ENCODE data around the gene RHCE. TPM values are rescaled to one million over a fixed set of nuclear protein-coding genes. Genes with fewer than 3 reads are reported as not detected.

RHCE gene
- total and polyA plus RNA-seq, 9 of the 15 experiments (the other 6 are each of a cell fraction or from before 2014, with no cell fraction given) = 5.4 to 31.5 (median 12.6) TPM

GRCh38 chr1:25462732-25463131 lies 42.1 kb upstream of the RHCE start:
- peak; percentile 24 for ATAC-seq
- peaks cover 64% of the 10 kb centered on the region for H3K79me2 ChIP-seq (ENCODE audit: control insufficient read depth, insufficient read depth, low read length)
- H3K9me3 ChIP-seq (replicated peaks; ENCODE audit: control insufficient read depth, insufficient read depth, low read depth, low read length) = no peaks in the 10 kb centered on the region
- 57% methylated on average over 5 of the region's 5 CpGs for WGBS (ENCODE audit: insufficient coverage, low coverage, missing lambda C conversion rate)
- peaks cover 64% of the 10 kb centered on the region for H3K36me3 ChIP-seq (ENCODE audit: control insufficient read depth, insufficient read depth, low read length)
- in situ Hi-C loops (cut with MboI) = no loop called here
- no peak overlapping the region for H2AFZ ChIP-seq (ENCODE audit: low read depth, low read length)
- ChIA-PET POLR2A (interaction anchor here (0.6 to 2.2 kb wide), 7 partner anchors 9 to 929 kb away, joined by 3 to 10 read pairs (median 5); no protein-coding TSS in a partner anchor), CTCF (ENCODE audit: low intra/inter-chr PET ratio) (no interaction called here)
- BruUV-seq (replicated peaks) = no TSS peak
- no peak overlapping the region for H3K4me2 ChIP-seq (ENCODE audit: insufficient read depth, low read length)
- H3K27me3 ChIP-seq (ENCODE audit: control insufficient read depth in 2 of 2, insufficient read depth in 2 of 2, low read length in 2 of 2) = no peaks in the 10 kb centered on the region
- peaks cover 4 to 17% of the 10 kb centered on the region in 2 experiments; a peak in 4 of 5 replicates for H3K4me1 ChIP-seq (replicated peaks in 1 of 2; ENCODE audit: control insufficient read depth in 2 of 2, insufficient read depth in 2 of 2, low read length in 2 of 2)
- peaks cover 8% of the 10 kb centered on the region; the same call in 1 of the 2 replicates for H4K20me1 ChIP-seq (replicated peaks; ENCODE audit: control insufficient read depth, insufficient read depth, low read length)
- no peak for FAIRE-seq
- intact Hi-C loops (cut with micrococcal nuclease) = no loop called here
- DNase-seq (ENCODE audit: extremely low read depth in 1 of 4, low spot score in 3 of 4) = no peak
- TF ChIP-seq GMEB1 (CRISPR knock-in tag; IDR thresholded peaks at IDR 0.05) = no peak
- H3K9me1 ChIP-seq (ENCODE audit: control insufficient read depth, insufficient read depth, low read length) = no peaks in the 10 kb centered on the region
- H3K9ac ChIP-seq (ENCODE audit: insufficient read depth in 1 of 2, low read depth in 2 of 2, low read length in 2 of 2) = no peak overlapping the region
- H3K4me3 ChIP-seq = no peak overlapping the region
- H3K27ac ChIP-seq (ENCODE audit: extremely low read depth, low read depth, low read length) = no peak overlapping the region

DNA sequence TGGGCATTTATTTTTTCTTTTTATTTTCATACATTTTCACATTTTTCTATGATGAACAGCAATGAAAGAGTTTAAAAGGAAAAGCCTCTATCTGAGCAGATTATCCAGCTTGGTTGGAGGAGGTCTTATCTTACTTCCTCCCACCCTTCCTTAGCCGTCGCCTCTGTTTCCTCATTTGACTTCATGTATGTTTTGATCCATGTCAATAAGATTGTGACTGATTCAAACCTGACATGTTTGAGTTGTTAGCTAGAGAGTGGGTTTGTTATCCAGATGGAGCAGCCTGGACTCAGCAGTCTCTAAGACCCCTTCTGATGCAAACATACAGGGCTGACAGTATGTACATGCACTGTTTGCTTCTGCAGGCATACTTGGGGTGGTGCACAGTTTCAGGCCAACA lies 41.2 kb upstream of the RHCE start:
- Histone ChIP-seq H3K9me1 (ENCODE audit: control insufficient read depth, insufficient read depth, low read length) (no peaks in the 10 kb centered on the region), H3K36me3 (ENCODE audit: control insufficient read depth, insufficient read depth, low read length) (peaks cover 67% of the 10 kb centered on the region), H2AFZ (ENCODE audit: low read depth, low read length) (no peak overlapping the region), H3K4me2 (ENCODE audit: insufficient read depth, low read length) (no peak overlapping the region), H3K4me1 (replicated peaks in 1 of 2; ENCODE audit: control insufficient read depth in 2 of 2, insufficient read depth in 2 of 2, low read length in 2 of 2) (peaks cover 1 to 9% of the 10 kb centered on the region in 2 experiments; a peak in 3 of 5 replicates), H3K9me3 (replicated peaks; ENCODE audit: control insufficient read depth, insufficient read depth, low read depth, low read length) (no peaks in the 10 kb centered on the region), H3K79me2 (ENCODE audit: control insufficient read depth, insufficient read depth, low read length) (peaks cover 56% of the 10 kb centered on the region), H4K20me1 (replicated peaks; ENCODE audit: control insufficient read depth, insufficient read depth, low read length) (peaks cover 8% of the 10 kb centered on the region; the same call in 1 of the 2 replicates), H3K4me3 (no peak overlapping the region), H3K27me3 (ENCODE audit: control insufficient read depth in 2 of 2, insufficient read depth in 2 of 2, low read length in 2 of 2) (no peaks in the 10 kb centered on the region), H3K27ac (ENCODE audit: extremely low read depth, low read depth, low read length) (no peak overlapping the region), H3K9ac (ENCODE audit: insufficient read depth in 1 of 2, low read depth in 2 of 2, low read length in 2 of 2) (no peak overlapping the region)
- POLR2A ChIA-PET = interaction anchor here (0.6 to 2.2 kb wide), 4 partner anchors 11 to 18 kb away, joined by 3 to 10 read pairs (median 8); no protein-coding TSS in a partner anchor
- intact Hi-C loops (cut with micrococcal nuclease) (no loop called here), in situ Hi-C loops (cut with MboI) (no loop called here)
- peak; percentile 83 for ATAC-seq
- CTCF ChIA-PET (ENCODE audit: low intra/inter-chr PET ratio) = no interaction called here
- FAIRE-seq = peak; percentile 58
- no TSS peak for BruUV-seq (replicated peaks)
- 2% methylated on average over 2 of the region's 2 CpGs for WGBS (ENCODE audit: insufficient coverage, low coverage, missing lambda C conversion rate)
- no peak for DNase-seq (ENCODE audit: extremely low read depth in 1 of 4, low spot score in 3 of 4)
- TF ChIP-seq CC2D1A (IDR thresholded peaks at IDR 0.05) (no peak), ETV6 (IDR thresholded peaks at IDR 0.05; ENCODE audit: borderline replicate concordance in 1 of 2, low read depth in 2 of 2, low read length in 1 of 2) (0 out of 4 replicates have a peak, but pooled peaks of 1 of the 2 experiments have one; percentile 27), ETV6 (CRISPR knock-in tag; IDR thresholded peaks at IDR 0.05; ENCODE audit: borderline replicate concordance) (no peak), HNRNPK (IDR thresholded peaks at IDR 0.05; ENCODE audit: low read depth, low read length, poor library complexity, severe bottlenecking) (no peak), HNRNPL (IDR thresholded peaks at IDR 0.05; ENCODE audit: low read depth, low read length) (no peak), RBM15 (IDR thresholded peaks at IDR 0.05; ENCODE audit: insufficient read depth, low read length) (no peak)
- TF ChIP-seq, protein P1, sequence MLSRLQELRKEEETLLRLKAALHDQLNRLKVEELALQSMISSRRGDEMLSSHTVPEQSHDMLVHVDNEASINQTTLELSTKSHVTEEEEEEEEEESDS (CRISPR knock-in tag; IDR thresholded peaks at IDR 0.05) = no peak
- TF ChIP-seq, protein P2, sequence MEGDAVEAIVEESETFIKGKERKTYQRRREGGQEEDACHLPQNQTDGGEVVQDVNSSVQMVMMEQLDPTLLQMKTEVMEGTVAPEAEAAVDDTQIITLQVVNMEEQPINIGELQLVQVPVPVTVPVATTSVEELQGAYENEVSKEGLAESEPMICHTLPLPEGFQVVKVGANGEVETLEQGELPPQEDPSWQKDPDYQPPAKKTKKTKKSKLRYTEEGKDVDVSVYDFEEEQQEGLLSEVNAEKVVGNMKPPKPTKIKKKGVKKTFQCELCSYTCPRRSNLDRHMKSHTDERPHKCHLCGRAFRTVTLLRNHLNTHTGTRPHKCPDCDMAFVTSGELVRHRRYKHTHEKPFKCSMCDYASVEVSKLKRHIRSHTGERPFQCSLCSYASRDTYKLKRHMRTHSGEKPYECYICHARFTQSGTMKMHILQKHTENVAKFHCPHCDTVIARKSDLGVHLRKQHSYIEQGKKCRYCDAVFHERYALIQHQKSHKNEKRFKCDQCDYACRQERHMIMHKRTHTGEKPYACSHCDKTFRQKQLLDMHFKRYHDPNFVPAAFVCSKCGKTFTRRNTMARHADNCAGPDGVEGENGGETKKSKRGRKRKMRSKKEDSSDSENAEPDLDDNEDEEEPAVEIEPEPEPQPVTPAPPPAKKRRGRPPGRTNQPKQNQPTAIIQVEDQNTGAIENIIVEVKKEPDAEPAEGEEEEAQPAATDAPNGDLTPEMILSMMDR (IDR thresholded peaks at IDR 0.05 in 2 of 3, conservative IDR thresholded peaks at IDR 0.05 in 1 of 3; ENCODE audit: insufficient read depth in 2 of 3, low read depth in 1 of 3, low read length in 3 of 3) = no peak

All from K562 (cell line).